GM18517 (cell line): Measurements from ENCODE around the gene TOP3A.
"Not testable (repeated sequence)": the region's sequence is repeated elsewhere in the genome, so short reads cannot be mapped to it uniquely, and the experiment has no call there.

Experiments
- ATAC-seq: cut with Tn5 transposase; IDR thresholded peaks from one replicate; pipeline ENCODE4 v1.9.1; 2021; ENCODE audit warnings: mild to moderate bottlenecking, moderate library complexity; ENCODE audit not compliant: unreplicated experiment

The TOP3A gene

DNA sequence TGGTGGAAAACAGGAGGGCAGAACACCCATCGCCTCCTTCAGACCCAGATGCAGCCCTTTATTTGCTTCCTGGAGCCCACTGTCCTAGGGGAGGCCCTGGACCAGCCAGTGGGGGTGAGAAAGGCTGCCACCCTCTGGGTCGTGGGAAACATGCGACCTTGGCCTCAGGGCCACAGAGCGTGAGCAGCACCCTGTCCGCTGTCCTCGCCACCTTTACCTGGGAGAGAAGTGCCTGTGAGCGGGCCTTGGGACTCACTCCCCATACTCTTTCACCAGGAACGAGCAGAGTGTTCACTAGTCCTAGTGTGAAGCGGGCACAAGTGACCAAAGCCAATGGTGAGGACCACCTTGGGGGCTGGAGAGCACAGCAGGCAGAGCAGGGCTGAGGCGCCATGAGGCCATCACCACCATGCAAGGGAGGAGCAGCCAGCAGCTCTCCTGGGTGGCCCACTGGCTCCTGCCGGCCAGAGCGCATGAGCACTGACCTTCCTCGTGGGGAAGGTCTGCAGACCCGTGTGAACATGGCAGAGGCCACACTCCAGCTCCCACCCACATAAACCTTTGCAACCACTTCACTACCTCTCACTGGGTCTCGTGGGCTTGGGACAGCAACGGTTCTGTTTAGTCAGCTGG, 8.8 kb upstream of the TOP3A start:
- no peak for ATAC-seq

DNA sequence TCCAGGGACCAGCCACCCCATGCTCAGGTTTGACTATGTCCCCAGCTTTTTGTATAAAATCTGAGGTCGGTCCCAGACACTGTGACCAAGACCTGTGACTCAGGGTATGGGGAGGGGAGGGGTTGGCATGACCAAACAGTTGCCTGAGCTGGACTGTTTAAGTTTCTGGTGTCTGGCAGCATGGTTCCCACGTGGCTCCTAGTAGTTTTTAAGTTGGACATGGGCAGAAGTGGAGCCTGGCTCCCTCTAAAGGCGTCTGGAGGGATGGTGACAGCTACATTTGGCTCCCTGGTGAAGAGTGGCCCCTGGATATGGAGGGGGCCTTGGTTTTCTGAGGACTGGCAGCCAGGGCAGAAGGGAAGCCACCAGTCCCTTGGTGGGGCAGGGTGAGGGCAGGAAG, 8.2 kb upstream of the TOP3A start:
- no peak for ATAC-seq

DNA sequence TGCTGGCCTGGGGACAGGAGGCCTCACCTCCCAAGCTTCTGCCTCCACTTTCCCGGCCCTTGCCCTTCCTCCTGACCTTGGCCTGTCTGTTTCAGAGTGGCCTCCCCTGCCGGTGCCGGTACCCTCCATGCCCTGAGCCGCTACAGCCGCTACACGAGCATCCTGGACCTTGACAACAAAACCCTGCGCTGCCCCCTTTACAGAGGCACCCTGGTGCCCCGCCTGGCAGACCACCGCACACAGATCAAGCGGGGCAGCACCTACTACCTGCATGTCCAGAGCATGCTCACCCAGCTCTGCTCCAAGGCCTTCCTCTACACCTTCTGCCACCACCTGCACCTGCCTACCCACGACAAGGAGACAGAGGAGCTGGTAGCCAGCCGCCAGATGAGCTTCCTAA, 7.7 kb upstream of the TOP3A start:
- no peak for ATAC-seq

- ATAC-seq: no peak
Observed at GRCh38 chr17:18321309-18321708, 6.5 kb upstream of the TOP3A start.

DNA sequence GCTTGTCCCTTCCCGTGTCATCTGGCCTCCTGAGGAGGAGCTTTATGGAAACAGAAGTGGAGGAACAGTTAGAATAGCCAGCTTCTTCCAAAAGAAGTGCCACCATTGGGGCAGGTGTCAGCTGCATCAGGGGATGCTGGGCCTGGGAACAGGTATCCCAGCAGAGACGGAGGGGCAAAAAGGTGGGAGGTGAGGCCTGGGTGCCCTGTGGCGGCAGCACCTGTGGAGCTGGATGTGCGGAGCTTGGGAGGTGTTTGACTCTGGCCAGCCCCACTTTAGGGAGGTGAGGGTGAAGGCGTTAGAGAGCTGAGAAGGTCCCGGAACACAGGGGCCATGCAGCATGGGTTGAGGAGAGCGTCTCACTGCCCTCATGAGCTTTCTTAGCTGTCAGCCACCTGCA, 5.5 kb upstream of the TOP3A start:
- ATAC-seq: no peak

GRCh38 chr17:18319604-18320256, 4.9 kb upstream of the TOP3A start:
- ATAC-seq: no peak

GRCh38 chr17:18318771-18319450, 4.1 kb upstream of the TOP3A start:
- ATAC-seq: no peak

GRCh38 chr17:18318117-18318516, 3.3 kb upstream of the TOP3A start:
- ATAC-seq: no peak

- no peak for ATAC-seq
Observed at GRCh38 chr17:18315961-18316360, 1.2 kb upstream of the TOP3A start.

DNA sequence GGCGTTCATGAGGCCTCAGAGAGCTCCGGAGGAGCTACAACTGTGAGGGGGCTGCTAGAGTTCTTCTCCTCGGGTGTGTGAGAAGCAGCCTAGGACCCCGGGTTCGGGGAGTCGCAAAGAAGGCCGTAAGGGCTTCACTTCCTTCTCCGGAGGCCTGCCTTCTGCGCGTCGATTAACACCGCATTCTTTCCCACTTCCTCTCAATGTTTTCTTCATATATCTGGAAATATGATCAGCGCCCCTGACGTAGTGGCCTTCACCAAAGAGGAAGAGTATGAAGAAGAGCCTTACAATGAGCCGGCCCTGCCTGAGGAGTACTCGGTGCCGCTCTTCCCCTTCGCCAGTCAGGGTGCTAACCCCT, 748 bp upstream of the TOP3A start:
- ATAC-seq: no peak

DNA sequence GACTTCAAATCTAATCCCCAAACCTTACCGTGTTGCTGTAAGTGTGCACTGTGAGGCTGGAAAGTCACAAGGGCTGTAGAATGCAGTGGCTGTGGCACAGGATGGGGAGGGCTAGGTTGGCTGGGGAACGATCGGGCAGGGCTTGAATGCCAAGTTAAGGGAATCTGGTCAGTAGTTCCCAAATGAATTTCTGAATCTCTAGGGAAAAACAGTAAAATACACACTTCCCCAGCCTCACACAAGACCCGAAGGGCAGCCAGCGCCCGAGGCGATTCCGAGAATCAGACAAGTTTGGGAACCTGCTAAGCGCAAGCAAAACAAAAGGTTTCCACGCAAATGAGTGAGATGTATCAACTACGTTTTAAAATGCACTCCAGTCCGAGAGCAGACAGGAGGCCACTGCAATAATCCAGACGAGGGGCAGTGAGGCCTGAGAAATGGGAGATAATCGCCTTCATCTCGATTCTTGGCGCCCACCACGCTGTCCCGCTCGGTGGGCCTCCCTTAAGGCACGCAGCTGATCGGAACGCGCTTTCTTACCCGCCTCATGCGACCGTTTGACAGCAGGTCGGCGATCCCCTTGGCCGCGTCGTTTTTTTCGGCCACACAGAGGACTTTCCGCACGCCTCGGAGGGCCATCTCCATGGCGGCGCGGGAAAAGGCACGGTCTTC, 599 bp downstream of the TOP3A start:
- peak; percentile 15 for ATAC-seq

DNA sequence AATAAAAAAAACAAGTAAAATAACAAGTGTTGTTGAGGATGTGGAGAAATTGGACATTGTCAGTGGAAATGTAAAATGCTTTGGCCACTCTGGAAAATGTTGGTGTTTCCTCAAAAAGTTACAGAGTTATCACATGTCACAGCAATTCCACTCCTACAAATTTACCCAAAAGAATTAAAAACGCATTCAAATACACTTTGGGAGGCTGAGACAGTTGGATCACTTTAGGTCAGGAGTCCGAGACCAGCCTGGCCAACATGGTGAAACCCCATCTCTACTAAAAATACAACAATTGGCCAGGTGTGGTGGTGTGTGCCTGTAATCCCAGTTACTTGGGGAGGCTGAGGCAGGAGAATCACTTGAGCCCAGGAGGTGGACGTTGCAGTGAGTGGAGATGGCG, 5.6 kb downstream of the TOP3A start:
- no peak for ATAC-seq

GRCh38 chr17:18303206-18303605, 11.6 kb downstream of the TOP3A start:
- ATAC-seq: not testable (repeated sequence)

DNA sequence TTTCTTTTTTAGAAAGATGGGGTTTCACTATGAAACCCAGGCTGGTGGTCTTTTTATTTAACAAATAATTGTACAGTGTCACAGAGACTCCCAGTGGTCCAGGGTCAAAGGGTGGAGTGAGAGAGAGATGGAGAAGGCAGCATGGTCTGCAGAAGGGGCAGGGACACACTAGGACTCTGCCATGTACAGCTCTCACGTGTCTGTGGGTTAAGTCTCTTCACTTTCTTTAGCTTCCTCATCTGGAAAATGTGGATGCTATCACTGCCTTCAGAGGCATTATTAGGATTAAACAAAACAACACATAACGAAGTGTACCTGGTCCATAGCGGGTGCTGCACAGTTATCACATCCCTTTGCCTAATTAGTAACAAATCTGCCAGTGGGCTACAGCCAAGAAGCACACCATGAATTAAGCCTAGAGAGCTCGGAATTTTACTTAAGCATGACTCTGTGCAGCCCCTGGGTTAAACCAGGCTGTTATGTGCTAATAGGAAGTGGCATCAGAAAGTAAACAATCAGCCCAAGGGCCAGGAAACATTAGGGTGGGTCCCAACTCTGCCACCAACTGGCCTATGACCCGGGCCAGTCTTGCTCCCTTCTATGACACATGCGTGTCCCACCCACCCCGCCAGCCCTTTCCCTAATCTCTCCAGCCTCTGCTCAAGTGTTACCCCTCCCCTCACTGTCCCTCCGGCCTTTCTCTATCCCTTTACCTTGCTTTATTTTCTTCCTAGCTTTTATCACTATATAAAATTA, 13.9 kb downstream of the TOP3A start:
- ATAC-seq: no peak

DNA sequence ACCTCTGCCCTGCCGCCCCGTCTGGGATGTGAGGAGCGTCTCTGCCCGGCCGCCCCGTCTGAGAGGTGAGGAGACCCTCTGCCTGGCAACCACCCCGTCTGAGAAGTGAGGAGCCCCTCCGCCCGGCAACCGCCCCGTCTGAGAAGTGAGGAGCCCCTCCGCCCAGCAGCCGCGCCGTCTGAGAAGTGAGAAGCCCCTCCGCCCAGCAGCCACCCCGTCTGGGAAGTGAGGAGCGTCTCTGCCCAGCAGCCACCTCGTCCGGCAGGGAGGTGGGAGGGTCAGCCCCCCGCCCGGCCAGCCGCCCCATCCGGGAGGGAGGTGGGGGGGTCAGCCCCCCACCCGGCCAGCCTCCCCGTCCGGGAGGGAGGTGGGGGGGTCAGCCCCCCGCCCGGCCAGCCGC, 16.7 kb downstream of the TOP3A start:
- not testable (repeated sequence) for ATAC-seq

GRCh38 chr17:18291718-18292540, 22.9 kb downstream of the TOP3A start:
- no peak for ATAC-seq

DNA sequence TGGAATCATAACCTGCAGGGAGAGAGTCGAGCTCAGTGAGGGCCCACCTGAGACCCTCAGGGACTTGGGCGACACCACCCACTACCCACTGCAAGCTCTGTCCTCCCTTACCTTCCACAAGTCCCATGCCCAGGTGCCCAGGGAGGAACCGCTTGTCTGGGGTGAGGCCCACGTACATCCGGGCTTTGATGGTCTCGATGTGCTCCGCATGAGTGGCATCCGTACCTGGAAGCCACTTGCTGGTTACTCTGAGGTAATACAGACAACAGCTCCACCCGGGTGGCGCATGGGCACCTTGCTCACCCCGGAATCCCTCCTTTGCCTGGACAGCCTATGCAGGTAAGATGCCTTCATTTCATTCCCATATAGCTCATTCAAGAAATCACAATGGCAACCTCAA, 29.5 kb downstream of the TOP3A start:
- ATAC-seq: no peak

DNA sequence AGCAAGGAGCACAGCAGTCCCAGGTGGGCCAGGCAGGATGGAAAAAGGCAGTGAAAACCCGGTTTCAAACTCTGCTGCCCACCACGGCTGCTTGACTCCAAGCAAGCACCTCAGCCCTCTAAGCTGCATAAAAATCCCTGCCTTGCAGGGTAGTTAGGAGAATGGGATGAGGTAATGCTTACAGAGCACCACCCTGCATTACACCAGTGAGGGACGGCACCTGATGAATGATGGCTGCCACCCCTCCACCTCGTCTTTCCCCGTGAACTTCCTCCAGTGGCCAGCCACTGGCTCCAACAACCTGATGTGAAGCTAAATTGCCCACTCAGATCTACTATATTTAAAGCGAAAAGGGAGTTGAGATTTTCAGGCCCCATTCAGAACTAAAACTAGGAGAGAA, 33.0 kb downstream of the TOP3A start:
- no peak for ATAC-seq

- ATAC-seq: no peak
Observed at GRCh38 chr17:18280766-18281371, 33.9 kb downstream of the TOP3A start.

DNA sequence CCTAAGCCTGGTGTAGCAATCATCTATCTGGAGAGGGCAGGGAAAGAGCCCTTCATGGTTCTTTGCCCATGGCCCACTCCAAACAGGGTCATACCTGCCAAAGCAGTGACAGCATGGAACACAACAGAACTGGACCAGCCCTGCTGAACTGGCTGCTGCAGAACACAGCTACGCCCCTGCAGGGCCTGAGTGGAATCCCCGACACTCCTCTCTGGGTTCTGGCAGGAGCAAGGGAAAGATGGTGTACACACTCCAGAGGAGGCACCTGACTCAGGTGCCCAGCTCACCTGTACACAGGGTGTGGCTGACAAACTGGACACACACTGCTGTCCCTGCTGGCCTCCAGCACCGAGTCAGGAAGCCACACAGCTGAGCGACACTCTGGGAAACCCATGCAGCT, 34.5 kb downstream of the TOP3A start:
- no peak for ATAC-seq
